Stimulated activated CD4-positive, alpha-beta T cell treated with anti-CD3 and anti-CD28 coated beads, TNF-alpha, amount 100 ng/mL, for 4 hours (primary cell): ENCODE data around the gene KCNA4.
"Not testable (repeated sequence)": the region's sequence is repeated elsewhere in the genome, so short reads cannot be mapped to it uniquely, and the experiment has no call there.

Experiments used
- DNase-seq, 3 experiments: peaks; one replicate each; pipeline ENCODE4 v3.0.0-alpha.2; 2020; ENCODE audit warnings: low read depth in 3 of 3

KCNA4 gene

DNA sequence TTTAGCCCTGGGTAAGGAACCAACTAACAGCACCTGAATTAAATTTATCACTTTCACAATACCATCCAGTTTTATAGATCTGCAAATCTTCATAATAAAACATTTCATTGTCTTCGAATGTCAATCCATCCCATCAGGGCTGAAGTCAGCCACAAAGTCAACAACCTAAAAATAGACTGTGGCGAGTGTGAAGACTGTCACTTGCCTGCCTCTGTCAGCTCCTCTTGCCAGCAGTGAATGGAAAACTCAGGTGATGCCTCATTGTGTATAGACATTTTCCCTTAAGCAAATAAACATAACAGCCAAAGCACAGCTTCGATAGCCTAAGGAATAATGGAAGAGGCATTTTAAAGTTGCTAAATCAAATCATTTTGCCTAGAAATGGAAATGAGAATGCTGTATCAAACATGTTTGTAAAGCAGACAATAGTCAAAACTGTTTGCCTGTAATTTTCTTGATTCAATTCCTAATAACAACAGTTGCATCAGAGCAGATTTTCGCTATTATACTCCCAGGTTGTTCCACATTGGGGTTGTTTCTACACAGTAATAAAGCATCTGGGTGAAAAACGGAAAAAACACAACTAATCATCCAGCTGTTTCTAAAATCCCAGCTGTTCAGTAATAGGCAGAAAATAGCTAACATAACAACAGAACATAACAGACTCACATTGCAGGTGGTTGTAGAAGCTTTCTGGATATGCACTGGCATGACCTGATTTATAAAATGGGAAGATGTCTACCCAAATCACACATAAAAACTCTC is 15.7 kb downstream of the KCNA4 start:
- DNase-seq: no peak

DNA sequence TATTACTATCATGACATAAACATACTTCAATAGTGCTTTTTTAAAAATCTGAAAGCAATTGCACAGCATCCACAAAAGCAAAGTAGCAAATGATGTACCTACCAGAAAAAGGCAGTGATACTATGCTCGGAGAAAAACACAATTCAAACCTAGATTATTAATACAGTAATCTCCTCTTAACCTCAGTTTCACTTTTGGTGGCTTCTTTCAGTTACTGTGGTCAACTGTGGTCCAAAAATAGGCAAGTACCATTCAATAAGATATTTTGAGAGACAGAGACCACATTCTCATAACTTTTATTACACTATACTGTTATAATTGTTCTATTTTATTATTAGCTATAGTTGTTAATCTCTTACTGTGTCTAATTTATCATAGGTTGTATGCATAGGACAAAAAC is 20.8 kb downstream of the KCNA4 start:
- DNase-seq: no peak

GRCh38 chr11:29989174-29989970 is 27.5 kb downstream of the KCNA4 start:
- no peak for DNase-seq

GRCh38 chr11:29985248-29985647 is 31.6 kb downstream of the KCNA4 start:
- DNase-seq: no peak

GRCh38 chr11:29984544-29984943 is 32.3 kb downstream of the KCNA4 start:
- DNase-seq: no peak

DNA sequence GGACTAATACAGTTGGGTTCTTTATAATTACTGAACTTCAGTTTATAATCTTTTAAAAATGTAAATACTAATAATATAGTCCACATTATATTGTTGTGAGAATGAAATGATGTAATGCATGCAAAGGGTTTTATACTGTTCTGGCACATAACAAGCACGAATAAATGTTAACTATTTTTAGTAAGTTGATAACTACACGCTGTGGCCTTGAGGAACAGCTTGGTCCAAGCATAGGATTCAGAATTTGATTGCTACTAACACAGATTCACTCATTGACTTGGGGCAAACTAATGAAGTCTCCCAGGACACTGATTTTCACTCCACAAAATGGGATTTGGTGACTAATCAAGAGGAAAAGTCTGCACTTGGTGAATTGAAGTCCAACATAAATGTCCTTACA is 38.3 kb downstream of the KCNA4 start:
- no peak for DNase-seq

DNA sequence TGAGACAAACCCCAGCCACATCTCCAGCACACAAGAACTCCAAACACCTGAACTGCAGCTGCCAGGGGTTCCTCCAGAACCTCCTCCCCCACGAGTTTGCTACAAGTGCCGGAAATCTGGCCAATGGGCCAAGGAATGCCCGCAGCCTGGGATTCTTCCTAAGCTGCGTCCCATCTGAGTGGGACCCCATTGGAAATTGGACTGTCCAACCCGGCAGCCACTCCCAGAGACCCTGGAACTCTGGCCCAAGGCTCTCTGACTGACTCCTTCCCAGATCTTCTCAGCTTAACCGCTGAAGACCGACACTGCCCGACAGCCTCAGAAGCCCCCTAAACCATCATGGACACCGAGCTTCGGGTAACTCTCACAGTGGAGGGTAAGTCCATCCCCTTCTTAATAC is 41.2 kb downstream of the KCNA4 start:
- DNase-seq: not testable (repeated sequence)

DNA sequence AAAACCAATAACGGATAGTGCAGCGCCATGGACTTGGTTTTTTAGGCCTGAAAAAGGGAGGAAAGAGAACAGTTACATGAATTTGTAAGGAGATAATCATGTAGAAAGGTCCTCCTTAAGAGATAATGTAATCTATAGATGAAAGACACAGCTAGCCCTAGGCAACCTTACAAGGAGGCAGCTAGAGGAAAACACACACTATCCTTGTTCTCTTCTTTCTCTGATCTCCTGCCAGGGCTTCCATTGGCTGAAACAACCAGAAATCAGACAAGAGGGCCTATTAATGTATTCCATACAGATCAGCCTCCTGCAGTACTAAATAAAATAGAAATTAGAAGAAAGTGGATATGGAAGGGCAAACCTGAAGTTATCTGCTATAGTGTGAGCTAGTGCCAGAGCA is 53.0 kb downstream of the KCNA4 start:
- DNase-seq: no peak

- no peak for DNase-seq
Measured at GRCh38 chr11:29963036-29963435, 53.8 kb downstream of the KCNA4 start.

GRCh38 chr11:29962243-29962642 is 54.6 kb downstream of the KCNA4 start:
- DNase-seq: no peak
